HG03196 (cell line): ENCODE data around the gene DNAJB1.
"Not testable (repeated sequence)": the region's sequence is repeated elsewhere in the genome, so short reads cannot be mapped to it uniquely, and the experiment has no call there.

ENCODE experiments used
- ATAC-seq: cut with Tn5 transposase; IDR thresholded peaks from one replicate; pipeline ENCODE4 v1.9.1; 2021; ENCODE audit not compliant: unreplicated experiment

DNAJB1 gene

DNA sequence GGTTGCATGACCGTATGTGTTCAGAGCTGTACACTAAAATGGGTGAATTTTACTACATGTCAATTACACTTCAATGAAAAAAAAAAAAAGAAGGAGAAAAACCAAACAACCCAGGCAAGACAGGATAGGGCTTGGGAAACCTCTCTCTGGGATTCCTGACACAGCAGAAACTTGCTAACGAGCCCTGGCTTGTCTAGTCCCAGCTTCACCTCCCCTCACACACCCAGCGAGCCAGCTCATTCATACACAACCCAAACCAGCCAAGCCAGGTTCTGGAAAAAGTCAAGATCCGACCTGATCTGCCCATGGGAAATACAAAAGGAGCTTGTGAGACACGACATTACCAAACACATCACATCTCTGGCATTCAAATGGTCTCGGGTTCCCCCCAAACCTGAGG is 7.5 kb upstream of the DNAJB1 start:
- ATAC-seq: no peak

GRCh38 chr19:14520543-14520942 is 2.3 kb upstream of the DNAJB1 start:
- no peak for ATAC-seq

- no peak for ATAC-seq
These were observed 1.7 kb upstream of the DNAJB1 start for GRCh38 chr19:14519860-14520407.

- ATAC-seq: no peak
These were observed 1.2 kb upstream of the DNAJB1 start for GRCh38 chr19:14519245-14519859.

GRCh38 chr19:14517446-14517839 is 754 bp downstream of the DNAJB1 start:
- ATAC-seq: peak; percentile 1

DNA sequence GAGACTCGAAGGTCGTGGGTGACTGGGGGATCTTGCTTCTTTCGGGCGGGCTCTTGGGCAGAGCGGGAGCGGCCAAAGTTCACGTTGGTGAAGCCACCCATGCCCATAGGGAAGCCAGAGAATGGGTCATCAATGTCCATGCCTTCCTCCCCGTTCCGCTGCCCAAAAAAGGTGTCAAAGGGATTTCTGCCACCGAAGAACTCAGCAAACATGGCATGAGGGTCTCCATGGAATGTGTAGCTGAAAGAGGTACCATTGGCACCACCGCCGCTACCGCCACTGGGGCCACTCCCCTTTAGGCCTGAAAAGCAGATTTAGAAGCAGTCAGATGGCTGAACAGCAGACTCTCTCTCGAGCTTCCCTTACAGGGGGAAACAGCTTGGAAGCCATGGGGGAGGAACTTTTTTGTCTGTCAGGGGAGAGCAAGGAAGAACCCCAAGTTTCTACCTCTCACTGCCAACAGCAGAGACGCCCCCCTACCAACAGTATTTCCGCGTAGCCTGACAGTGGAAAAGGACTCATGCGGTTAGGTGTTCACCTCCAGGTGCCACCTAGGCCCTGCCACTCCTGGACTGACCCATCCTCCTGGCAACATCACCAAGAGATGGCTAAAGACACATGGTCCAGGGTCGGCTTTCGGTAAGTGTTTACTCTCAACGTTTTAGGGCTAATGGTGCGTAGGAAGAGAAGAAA is 1.3 kb downstream of the DNAJB1 start:
- no peak for ATAC-seq

GRCh38 chr19:14516048-14516534 is 2.1 kb downstream of the DNAJB1 start:
- ATAC-seq: no peak

GRCh38 chr19:14515501-14516047 is 2.6 kb downstream of the DNAJB1 start:
- no peak for ATAC-seq

GRCh38 chr19:14514215-14514863 is 3.9 kb downstream of the DNAJB1 start:
- no peak for ATAC-seq

GRCh38 chr19:14512406-14512961 is 5.7 kb downstream of the DNAJB1 start:
- no peak for ATAC-seq

- no peak for ATAC-seq
These were observed 7.0 kb downstream of the DNAJB1 start for GRCh38 chr19:14511229-14511593.

DNA sequence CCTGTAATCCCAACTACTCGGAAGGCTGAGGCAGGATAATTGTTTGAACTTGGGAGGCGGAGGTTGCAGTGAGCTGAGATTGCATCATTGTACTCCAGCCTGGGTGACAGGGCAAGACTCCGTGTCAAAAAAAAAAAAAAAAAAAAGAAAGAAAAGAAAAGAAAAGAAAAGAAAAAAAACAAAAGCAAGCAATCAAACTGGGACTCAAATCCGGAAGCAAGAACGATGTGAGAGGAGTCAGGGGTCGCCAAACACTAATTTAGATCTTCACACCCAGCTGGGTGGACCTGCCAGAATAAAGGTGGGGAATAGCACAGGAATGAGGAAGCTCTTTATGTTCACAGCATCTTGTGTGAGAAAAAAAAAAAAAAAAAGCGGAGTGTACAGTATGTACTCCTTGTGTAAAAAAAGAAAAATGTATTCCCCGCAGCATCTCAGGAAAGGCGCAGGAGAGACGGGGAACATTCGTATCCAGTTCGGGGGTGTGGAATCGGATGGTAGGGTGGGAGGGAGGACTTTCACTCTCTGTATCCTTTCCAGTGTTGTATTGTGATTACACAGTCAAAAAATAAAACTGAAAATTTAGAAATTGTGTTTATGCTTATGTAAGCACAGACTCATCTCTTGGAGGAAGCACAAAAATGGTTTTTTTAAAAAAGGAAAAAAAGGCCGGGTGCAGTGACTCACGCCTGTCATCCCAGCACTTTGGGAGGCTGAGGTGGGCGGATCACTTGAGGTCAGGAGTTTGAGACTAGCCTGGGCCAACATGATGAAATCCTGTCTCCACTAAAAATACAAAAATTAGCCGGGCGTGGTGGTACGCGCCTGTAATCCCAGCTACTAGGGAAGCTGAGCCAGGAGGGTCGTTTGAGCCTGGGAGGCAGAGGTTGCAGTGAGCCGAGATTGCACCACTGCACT is 7.6 kb downstream of the DNAJB1 start:
- no peak for ATAC-seq

DNA sequence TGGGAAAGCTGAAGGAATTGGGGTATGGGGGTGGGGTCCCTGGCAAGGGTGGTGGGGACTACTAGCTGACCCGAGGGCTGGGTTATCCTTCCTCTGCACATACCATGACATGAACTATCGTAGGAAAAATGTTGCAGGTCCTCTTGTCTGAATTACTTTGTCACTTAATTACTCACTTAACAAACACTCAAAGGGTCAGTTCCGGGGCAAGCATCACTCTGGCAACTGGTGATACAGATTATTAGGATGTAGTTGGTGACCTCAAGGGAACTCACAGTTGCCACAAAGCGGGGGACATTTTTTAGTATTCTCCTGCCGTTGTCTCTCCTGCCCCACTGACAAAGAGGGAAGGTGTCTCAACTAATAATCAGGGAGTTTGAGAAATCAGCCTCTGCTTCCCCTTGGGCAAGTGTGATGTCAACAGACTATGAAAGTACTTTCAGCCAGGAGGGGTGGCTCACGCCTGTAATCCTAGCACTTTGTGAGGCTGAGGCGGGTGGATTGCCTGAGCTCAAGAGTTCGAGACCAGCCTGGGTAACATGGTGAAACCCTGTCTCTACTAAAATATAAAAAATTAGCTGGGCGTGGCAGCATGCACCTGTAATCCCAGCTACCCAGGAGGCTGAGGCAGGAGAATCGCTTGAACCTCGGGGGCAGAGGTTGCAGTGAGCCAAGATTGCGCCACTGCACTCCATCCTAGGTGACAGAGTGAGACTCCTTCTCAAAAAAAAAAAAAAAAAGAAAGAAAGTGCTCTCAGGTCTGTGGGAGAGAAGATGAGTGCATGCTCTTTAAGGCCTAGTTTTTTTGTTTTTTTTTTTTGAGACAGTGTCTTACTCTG is 10.3 kb downstream of the DNAJB1 start:
- no peak for ATAC-seq

- ATAC-seq: no peak
These were observed 12.5 kb downstream of the DNAJB1 start for GRCh38 chr19:14505488-14506239.

GRCh38 chr19:14504575-14504974 is 13.6 kb downstream of the DNAJB1 start:
- not testable (repeated sequence) for ATAC-seq

DNA sequence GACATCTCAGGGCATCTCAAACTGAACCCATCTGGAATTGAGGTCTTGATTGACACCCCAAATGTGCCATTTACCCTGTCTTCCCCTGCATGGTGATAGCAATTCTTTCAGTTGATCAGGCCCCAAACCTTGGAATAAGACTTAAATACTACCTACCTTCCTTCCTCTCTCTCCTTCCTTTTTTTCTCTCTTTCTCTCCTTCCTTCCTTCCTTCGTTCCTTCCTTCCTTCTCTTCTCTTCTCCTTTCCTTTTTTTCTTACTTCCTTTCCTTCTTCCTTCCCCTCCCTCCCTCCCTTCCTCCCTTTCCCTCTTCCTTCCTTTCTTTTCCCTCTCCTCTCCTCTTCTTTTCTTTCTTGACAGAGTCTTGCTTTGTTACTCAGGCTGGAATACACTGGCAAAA is 14.9 kb downstream of the DNAJB1 start:
- ATAC-seq: no peak

DNA sequence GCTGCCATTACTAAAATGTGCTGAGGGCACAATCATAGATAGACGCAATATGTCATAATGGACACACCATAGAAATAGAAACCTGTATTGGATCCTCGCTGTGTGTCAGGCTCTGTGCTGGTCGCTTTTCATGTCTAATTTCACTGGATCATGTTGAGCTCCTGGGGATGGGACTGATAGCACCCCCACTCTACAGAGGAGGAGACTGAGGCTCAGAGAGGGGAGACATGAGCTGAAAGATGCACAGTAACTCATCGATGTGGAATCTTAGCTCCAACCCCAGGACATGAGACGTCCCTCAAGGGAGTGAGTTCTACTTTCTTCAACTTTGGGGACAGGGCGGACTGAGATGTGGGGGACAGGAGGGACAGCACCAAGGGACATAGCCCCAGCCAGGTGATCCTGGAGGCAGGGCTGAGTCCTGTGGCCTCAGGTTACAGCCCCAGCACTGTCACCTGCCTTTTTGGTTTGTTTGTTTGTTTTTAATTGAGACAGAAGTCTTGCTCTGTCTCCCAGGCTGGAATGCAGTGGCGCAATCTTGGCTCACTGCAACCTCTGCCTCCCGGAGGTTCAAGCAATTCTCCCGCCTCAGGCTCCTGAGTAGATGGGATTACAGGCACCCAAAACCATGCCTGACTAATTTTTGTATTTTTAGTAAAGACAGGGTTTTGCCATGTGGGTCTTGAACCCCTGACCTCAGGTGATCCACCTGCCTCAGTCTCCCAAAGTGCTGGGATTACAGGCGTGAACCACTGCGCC is 15.7 kb downstream of the DNAJB1 start:
- ATAC-seq: no peak
